ENCODE measurements around the gene AATK.

DNA sequence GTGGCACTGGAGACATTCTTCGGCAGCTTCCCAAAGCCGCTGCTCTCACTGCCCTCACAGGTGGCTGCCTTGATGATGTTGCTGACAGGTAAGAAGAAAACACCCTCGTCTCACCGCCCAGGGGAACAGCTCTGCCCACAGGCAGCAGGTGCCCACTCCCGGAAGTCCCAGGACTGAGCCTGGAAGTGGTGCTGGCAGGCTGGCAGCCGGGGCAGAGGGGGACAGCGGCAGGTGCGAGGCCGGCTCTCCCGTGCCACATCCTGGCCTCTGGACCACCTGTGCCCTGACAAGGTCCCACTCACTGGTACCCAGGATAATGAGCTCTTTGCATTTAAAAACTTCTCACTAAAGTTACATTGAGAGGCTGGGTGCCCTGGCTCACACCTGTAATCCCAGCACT lies 36.3 kb upstream of the AATK start:
- TF ChIP-seq, protein P1, sequence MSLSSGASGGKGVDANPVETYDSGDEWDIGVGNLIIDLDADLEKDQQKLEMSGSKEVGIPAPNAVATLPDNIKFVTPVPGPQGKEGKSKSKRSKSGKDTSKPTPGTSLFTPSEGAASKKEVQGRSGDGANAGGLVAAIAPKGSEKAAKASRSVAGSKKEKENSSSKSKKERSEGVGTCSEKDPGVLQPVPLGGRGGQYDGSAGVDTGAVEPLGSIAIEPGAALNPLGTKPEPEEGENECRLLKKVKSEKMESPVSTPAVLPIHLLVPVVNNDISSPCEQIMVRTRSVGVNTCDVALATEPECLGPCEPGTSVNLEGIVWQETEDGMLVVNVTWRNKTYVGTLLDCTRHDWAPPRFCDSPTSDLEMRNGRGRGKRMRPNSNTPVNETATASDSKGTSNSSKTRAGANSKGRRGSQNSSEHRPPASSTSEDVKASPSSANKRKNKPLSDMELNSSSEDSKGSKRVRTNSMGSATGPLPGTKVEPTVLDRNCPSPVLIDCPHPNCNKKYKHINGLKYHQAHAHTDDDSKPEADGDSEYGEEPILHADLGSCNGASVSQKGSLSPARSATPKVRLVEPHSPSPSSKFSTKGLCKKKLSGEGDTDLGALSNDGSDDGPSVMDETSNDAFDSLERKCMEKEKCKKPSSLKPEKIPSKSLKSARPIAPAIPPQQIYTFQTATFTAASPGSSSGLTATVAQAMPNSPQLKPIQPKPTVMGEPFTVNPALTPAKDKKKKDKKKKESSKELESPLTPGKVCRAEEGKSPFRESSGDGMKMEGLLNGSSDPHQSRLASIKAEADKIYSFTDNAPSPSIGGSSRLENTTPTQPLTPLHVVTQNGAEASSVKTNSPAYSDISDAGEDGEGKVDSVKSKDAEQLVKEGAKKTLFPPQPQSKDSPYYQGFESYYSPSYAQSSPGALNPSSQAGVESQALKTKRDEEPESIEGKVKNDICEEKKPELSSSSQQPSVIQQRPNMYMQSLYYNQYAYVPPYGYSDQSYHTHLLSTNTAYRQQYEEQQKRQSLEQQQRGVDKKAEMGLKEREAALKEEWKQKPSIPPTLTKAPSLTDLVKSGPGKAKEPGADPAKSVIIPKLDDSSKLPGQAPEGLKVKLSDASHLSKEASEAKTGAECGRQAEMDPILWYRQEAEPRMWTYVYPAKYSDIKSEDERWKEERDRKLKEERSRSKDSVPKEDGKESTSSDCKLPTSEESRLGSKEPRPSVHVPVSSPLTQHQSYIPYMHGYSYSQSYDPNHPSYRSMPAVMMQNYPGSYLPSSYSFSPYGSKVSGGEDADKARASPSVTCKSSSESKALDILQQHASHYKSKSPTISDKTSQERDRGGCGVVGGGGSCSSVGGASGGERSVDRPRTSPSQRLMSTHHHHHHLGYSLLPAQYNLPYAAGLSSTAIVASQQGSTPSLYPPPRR (CRISPR knock-in tag; IDR thresholded peaks at IDR 0.05; ENCODE audit: borderline replicate concordance): no peak
- TF ChIP-seq SRSF9 (IDR thresholded peaks at IDR 0.05; ENCODE audit: borderline replicate concordance, insufficient read depth, low read depth, low read length, poor library complexity, severe bottlenecking) (no peak), KDM1A (CRISPR knock-in tag; IDR thresholded peaks at IDR 0.05) (no peak), HDAC6 (IDR thresholded peaks at IDR 0.05; ENCODE audit: low read depth, low read length) (no peak), JUNB (CRISPR knock-in tag; IDR thresholded peaks at IDR 0.05; ENCODE audit: borderline replicate concordance) (no peak), RNF2 (conservative IDR thresholded peaks at IDR 0.05; ENCODE audit: low read depth) (no peak), RCOR2 (CRISPR knock-in tag; IDR thresholded peaks at IDR 0.05) (no peak), AHDC1 (CRISPR knock-in tag; IDR thresholded peaks at IDR 0.05; ENCODE audit: borderline replicate concordance) (no peak), CTCF (CRISPR knock-in tag; IDR thresholded peaks at IDR 0.05) (no peak)
- TF ChIP-seq, protein P2, sequence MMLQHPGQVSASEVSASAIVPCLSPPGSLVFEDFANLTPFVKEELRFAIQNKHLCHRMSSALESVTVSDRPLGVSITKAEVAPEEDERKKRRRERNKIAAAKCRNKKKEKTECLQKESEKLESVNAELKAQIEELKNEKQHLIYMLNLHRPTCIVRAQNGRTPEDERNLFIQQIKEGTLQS (CRISPR knock-in tag; IDR thresholded peaks at IDR 0.05): no peak
- TF ChIP-seq, protein P3, sequence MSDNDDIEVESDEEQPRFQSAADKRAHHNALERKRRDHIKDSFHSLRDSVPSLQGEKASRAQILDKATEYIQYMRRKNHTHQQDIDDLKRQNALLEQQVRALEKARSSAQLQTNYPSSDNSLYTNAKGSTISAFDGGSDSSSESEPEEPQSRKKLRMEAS (IDR thresholded peaks at IDR 0.05): no peak

Data from HepG2 (cell line).